Memory B cell (primary cell): ENCODE data around the gene ASH1L.
"Not testable (repeated sequence)": the region's sequence is repeated elsewhere in the genome, so short reads cannot be mapped to it uniquely, and the experiment has no call there.

ENCODE experiments used
- ATAC-seq: fragments of 150-1000 bp; cut with Tn5 transposase; 2 replicates; pipeline ENCODE4 v1.10.0; 2021; ENCODE audit warnings: low read depth, mild to moderate bottlenecking, moderate library complexity
- DNase-seq, 2 donors: peaks; one replicate each; pipeline ENCODE4 v3.0.0; 2022; ENCODE audit warnings: low spot score in 2 of 2
- H3K27ac Mint-ChIP-seq: one replicate; pipeline ENCODE4 v1.8.0; 2022; ENCODE audit warnings: mild to moderate bottlenecking, moderate library complexity, mixed read lengths
- H3K27me3 Mint-ChIP-seq: one replicate; pipeline ENCODE4 v1.8.0; 2022; ENCODE audit warnings: mixed read lengths
- H3K36me3 Mint-ChIP-seq: one replicate; pipeline ENCODE4 v1.8.0; 2022; ENCODE audit warnings: mild to moderate bottlenecking, mixed read lengths
- H3K4me1 Mint-ChIP-seq: one replicate; pipeline ENCODE4 v1.8.0; 2022; ENCODE audit warnings: mixed read lengths
- H3K4me3 Mint-ChIP-seq: one replicate; pipeline ENCODE4 v1.8.0; 2022; ENCODE audit warnings: mild to moderate bottlenecking, moderate library complexity, mixed read lengths
- H3K9me3 Mint-ChIP-seq: one replicate; pipeline ENCODE4 v1.8.0; 2022; ENCODE audit warnings: mixed read lengths

The ASH1L gene

DNA sequence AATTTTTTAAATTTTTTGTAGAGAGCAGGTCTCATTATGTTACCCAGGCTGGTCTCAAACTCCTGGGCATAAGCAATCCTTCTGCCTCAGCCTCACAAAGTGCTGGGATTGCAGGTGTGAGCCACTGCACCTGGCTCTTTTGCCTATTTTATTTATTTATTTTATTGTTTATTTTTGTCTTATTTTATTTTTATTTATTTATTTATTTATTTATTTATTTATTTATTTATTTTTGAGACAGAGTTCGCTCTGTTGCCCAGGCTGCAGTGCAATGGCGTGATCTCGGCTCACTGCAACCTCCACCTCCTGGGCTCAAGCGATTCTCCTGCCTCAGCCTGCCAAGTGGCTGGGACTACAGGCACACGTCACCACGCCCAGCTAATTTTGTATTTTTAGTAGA, 13.0 kb upstream of the ASH1L start:
- H3K27ac Mint-ChIP-seq, H3K4me1 Mint-ChIP-seq, H3K9me3 Mint-ChIP-seq, H3K36me3 Mint-ChIP-seq, DNase-seq, H3K27me3 Mint-ChIP-seq, ATAC-seq, H3K4me3 Mint-ChIP-seq: not testable (repeated sequence)

- no peak for DNase-seq
- no peak overlapping the region for H3K27ac Mint-ChIP-seq
These were observed 11.5 kb upstream of the ASH1L start for GRCh38 chr1:155574077-155574476.

GRCh38 chr1:155570593-155570990, 8.0 kb upstream of the ASH1L start:
- Mint-ChIP-seq H3K9me3 (no peaks in the 10 kb centered on the region), H3K4me1 (peaks cover 5% of the 10 kb centered on the region)

More at GRCh38 chr1:155574077-155574476, 11.5 kb upstream of the ASH1L start:
- Mint-ChIP-seq H3K9me3 (no peaks in the 10 kb centered on the region), H3K27me3 (no peaks in the 10 kb centered on the region), H3K4me1 (peaks cover 5% of the 10 kb centered on the region), H3K4me3 (no peak overlapping the region), H3K36me3 (no peaks in the 10 kb centered on the region)
- no peak for ATAC-seq

DNA sequence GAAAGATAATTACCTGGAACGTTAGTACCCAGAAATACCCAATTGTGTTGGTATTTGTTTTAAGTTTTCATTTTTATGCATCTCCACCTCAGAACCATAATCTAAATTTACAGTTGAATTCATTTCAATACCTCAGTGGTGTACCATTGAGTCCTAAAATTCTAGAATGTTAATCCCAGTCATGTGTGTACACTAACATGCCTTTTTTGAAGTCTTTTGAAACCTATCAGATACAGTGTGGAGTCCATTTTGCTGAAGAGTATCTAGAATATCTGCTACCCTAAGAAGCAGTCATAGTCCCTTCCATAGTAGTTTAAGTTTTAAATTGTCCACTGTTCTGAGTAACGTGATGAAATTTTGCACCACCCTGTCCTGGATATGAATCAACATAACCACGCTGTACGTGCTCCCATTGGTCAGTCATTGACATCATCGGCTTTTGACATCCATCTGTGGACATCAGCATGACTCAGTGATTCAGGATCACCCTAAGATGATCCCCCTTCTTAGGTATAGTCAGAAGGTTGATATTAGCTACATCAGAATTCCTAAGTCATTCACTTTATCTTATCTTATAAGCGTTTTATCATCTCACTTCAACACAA, 7.5 kb upstream of the ASH1L start:
- no peak overlapping the region for H3K27ac Mint-ChIP-seq
- no peaks in the 10 kb centered on the region for H3K9me3 Mint-ChIP-seq
- DNase-seq (no peak), ATAC-seq (no peak)
- no peak overlapping the region for H3K4me3 Mint-ChIP-seq
- H3K36me3 Mint-ChIP-seq = no peaks in the 10 kb centered on the region
- H3K4me1 Mint-ChIP-seq = peaks cover 5% of the 10 kb centered on the region
- H3K27me3 Mint-ChIP-seq = no peaks in the 10 kb centered on the region

More at GRCh38 chr1:155570593-155570990, 8.0 kb upstream of the ASH1L start:
- Mint-ChIP-seq H3K4me3 (no peak overlapping the region), H3K27me3 (no peaks in the 10 kb centered on the region), H3K27ac (no peak overlapping the region), H3K36me3 (no peaks in the 10 kb centered on the region)
- DNase-seq = no peak
- ATAC-seq = no peak

DNA sequence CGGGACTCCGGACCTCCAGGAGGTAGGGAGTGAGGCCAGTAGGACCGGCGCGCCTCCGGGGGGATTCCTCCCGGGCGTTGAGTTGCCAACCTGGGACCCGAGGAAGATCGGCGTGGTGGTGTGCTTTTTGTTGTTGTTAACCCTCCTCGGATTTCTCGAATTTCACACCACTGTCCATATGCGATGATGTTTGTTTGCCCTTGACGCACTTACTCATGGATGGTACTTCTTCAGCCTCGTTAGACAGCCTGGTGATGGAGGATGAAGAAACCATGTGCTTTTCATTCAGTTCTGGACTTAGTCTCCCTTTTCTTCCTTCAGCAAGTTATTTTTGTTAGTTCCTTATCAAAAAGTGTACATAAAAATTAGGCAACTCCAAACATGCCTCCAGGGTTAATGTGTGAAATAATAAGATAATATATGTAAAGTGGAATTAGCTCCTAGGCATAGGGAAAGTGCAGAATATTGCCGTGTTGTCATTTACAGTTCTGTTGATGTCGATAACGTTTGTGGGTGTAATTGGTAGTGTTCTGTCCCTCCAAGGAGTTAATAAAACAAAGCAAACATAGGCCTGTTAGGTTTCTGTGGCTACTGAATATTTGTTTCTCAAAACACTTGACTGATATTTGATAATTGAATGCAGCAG, 897 bp upstream of the ASH1L start:
- DNase-seq, H3K9me3 Mint-ChIP-seq, H3K36me3 Mint-ChIP-seq, H3K27me3 Mint-ChIP-seq: not testable (repeated sequence)
- peak overlapping the region; percentile 100 for H3K4me3 Mint-ChIP-seq
- H3K4me1 Mint-ChIP-seq = peaks cover 15% of the 10 kb centered on the region
- peak overlapping the region; percentile 97 for H3K27ac Mint-ChIP-seq
- ATAC-seq = peak; percentile 2

- H3K27me3 Mint-ChIP-seq, H3K36me3 Mint-ChIP-seq, H3K9me3 Mint-ChIP-seq: not testable (repeated sequence)
- ATAC-seq = peak; percentile 39
- Mint-ChIP-seq H3K4me1 (peaks cover 18% of the 10 kb centered on the region), H3K27ac (peak overlapping the region; percentile 97), H3K4me3 (peak overlapping the region; percentile 100)
- peak; percentile 50 to 62 for DNase-seq
These were observed 623 bp downstream of the ASH1L start for GRCh38 chr1:155561779-155562580.

DNA sequence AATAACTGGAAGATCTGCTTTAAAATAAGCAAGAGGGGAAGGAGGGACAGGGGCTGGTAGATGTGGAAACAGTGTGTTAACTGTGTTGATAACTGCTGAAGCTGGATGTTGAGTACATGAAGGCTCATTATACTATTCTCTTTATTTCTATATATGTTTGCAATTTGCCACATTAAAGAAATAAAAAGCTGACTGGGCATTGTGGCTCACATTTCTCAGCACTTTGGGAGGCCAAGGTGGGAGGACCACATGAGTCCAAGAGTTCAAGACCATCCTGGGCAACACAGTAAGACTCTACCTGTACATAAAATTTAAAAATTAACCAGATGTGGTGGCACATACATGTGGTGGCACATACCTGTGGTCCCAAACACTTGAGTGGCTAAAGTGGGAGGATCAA, 6.7 kb downstream of the ASH1L start:
- H3K27ac Mint-ChIP-seq = no peak overlapping the region
- H3K4me1 Mint-ChIP-seq = peaks cover 22% of the 10 kb centered on the region
- H3K36me3 Mint-ChIP-seq = peaks cover 9% of the 10 kb centered on the region
- no peaks in the 10 kb centered on the region for H3K9me3 Mint-ChIP-seq
- H3K27me3 Mint-ChIP-seq = no peaks in the 10 kb centered on the region
- no peak overlapping the region for H3K4me3 Mint-ChIP-seq
- DNase-seq (no peak), ATAC-seq (no peak)

GRCh38 chr1:155553349-155553748, 9.3 kb downstream of the ASH1L start:
- Mint-ChIP-seq H3K4me3 (no peak overlapping the region), H3K36me3 (peaks cover 12% of the 10 kb centered on the region), H3K27ac (no peak overlapping the region), H3K9me3 (no peaks in the 10 kb centered on the region), H3K4me1 (peaks cover 21% of the 10 kb centered on the region), H3K27me3 (no peaks in the 10 kb centered on the region)
- DNase-seq (no peak), ATAC-seq (no peak)

- ATAC-seq (no peak), DNase-seq (no peak)
- Mint-ChIP-seq H3K27me3 (no peaks in the 10 kb centered on the region), H3K9me3 (no peaks in the 10 kb centered on the region), H3K27ac (peak overlapping the region; percentile 88), H3K36me3 (peaks cover 11% of the 10 kb centered on the region), H3K4me1 (peaks cover 35% of the 10 kb centered on the region), H3K4me3 (no peak overlapping the region)
These were observed 13.9 kb downstream of the ASH1L start for GRCh38 chr1:155548706-155549105.

DNA sequence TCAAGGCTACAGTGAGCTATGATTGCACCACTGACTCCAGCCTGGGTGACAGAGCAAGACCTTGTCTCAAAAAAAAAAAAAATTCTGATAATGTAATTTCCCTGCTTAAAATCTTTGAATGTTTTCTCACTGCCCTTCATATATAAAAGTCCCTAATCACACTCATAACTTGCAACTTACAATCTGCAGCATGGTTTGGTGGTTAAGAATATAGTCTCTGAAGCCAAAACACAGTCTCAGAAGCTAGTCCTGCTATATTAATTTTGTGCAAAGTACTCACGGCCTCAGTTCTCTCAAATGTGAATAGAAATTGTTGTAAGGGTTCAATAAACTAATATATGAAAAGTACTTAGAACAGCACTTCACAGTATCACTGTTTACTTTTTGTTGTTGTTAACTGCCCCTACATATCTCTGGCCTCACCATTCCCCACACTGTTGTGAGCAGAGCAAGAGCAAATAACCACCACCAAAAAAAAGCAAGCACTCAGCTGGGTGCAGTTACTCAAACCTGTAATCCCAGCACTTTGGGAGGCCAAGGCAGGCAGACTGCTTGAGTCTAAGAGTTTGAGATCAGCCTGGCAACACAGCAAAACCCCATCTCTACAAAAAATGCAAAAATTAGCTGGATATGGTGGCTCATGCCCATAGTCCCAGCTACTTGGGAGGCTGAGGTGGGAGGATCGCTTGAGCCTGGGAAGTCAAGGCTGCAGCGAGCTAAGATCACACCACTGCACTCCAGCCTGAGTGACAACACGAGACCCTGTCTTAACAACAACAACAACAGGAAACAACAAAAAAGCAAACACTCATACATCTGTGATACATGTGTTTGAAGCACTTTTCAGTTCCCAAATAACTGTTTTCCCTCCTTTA, 22.4 kb downstream of the ASH1L start:
- DNase-seq = no peak
- H3K9me3 Mint-ChIP-seq = no peaks in the 10 kb centered on the region
- ATAC-seq = peak; percentile 40
- H3K27me3 Mint-ChIP-seq = no peaks in the 10 kb centered on the region
- H3K4me3 Mint-ChIP-seq = peak overlapping the region; percentile 25
- H3K4me1 Mint-ChIP-seq = peaks cover 32% of the 10 kb centered on the region
- peaks cover 2% of the 10 kb centered on the region for H3K36me3 Mint-ChIP-seq
- H3K27ac Mint-ChIP-seq = peak overlapping the region; percentile 81

DNA sequence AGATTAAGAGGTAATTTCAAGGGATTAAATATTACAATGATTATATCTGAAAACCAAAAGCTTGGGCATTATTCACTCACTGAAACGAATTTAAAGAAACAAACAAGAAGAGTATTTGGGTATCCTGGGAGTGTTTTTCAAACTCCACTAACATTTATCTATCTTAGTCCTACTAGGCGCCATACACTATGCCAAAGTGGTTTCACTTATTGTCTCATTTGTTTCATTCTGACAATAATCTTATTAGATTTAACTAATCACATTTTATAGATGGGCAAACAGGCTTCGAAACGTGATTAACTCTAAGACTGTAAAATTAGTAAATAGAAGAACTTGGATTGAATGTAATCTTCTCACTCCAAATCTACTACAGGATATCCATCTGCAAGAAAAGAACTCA, 25.4 kb downstream of the ASH1L start:
- DNase-seq = no peak
- H3K27ac Mint-ChIP-seq = peak overlapping the region; percentile 88
- no peak for ATAC-seq
- peaks cover 40% of the 10 kb centered on the region for H3K4me1 Mint-ChIP-seq
- H3K36me3 Mint-ChIP-seq = peaks cover 9% of the 10 kb centered on the region
- H3K27me3 Mint-ChIP-seq = no peaks in the 10 kb centered on the region
- H3K4me3 Mint-ChIP-seq = no peak overlapping the region
- peaks cover 3% of the 10 kb centered on the region for H3K9me3 Mint-ChIP-seq

- H3K4me1 Mint-ChIP-seq = peaks cover 32% of the 10 kb centered on the region
- no peak overlapping the region for H3K4me3 Mint-ChIP-seq
- peaks cover 3% of the 10 kb centered on the region for H3K9me3 Mint-ChIP-seq
- no peak for DNase-seq
- H3K27ac Mint-ChIP-seq = peak overlapping the region; percentile 24
- ATAC-seq = no peak
- peaks cover 7% of the 10 kb centered on the region for H3K36me3 Mint-ChIP-seq
- H3K27me3 Mint-ChIP-seq = no peaks in the 10 kb centered on the region
These were observed 31.0 kb downstream of the ASH1L start for GRCh38 chr1:155531624-155532023.

GRCh38 chr1:155529929-155530328, 32.7 kb downstream of the ASH1L start:
- H3K27ac Mint-ChIP-seq = peak overlapping the region; percentile 88
- H3K4me3 Mint-ChIP-seq = peak overlapping the region; percentile 77
- peaks cover 3% of the 10 kb centered on the region for H3K9me3 Mint-ChIP-seq
- peak; percentile 92 for ATAC-seq
- peak in 1 of 2 donors; percentile 36 for DNase-seq
- peaks cover 7% of the 10 kb centered on the region for H3K36me3 Mint-ChIP-seq
- H3K4me1 Mint-ChIP-seq = peaks cover 26% of the 10 kb centered on the region
- H3K27me3 Mint-ChIP-seq = no peaks in the 10 kb centered on the region
